ENCODE results near the gene CES1. TPM values are rescaled to one million over a fixed set of nuclear protein-coding genes. Genes with fewer than 3 reads are reported as not detected.

The CES1 gene
- total and polyA plus RNA-seq, 2 of the 8 experiments (the other 6 are each of a cell fraction or from before 2014, with no cell fraction given), result 0.91 to 1.2 TPM

- TF ChIP-seq HDAC2 (IDR thresholded peaks at IDR 0.05; ENCODE audit: borderline replicate concordance in 1 of 2, low read depth in 2 of 2, low read length in 2 of 2), result no peak
- TF ChIP-seq HDAC6 (IDR thresholded peaks at IDR 0.05; ENCODE audit: low read depth, low read length), result no peak
- TF ChIP-seq YY1 (IDR thresholded peaks at IDR 0.05; ENCODE audit: low read depth, low read length), result no peak
- TF ChIP-seq ASH2L (IDR thresholded peaks at IDR 0.05; ENCODE audit: low read length), result no peak
- no peak for TF ChIP-seq ZNF274 (IDR thresholded peaks at IDR 0.05; ENCODE audit: borderline replicate concordance, extremely low read depth, low read length)
- TF ChIP-seq NANOG (IDR thresholded peaks at IDR 0.05; ENCODE audit: insufficient read depth, low read depth, low read length, poor library complexity, severe bottlenecking), result no peak
These were observed 11.7 kb downstream of the CES1 start (continued) for GRCh38 chr16:55821210-55821609.

Data from H1 (cell line).